Smooth muscle cell (in vitro differentiated cells): ENCODE measurements around the gene ADAM10. TPM values are rescaled to one million over a fixed set of nuclear protein-coding genes. Genes with fewer than 3 reads are reported as not detected.

Source experiments
- DNase-seq: peaks from one replicate; lab custom pipeline; 2025; ENCODE audit not compliant: unreplicated experiment; lab: John Stamatoyannopoulos, UW
- H2AFZ ChIP-seq: fragments of 200-600 bp; sonication (generic); 2 replicates; pipeline ENCODE4 v1.6.0; 2016; ENCODE audit warnings: antibody characterized with exemption, low read depth, mild to moderate bottlenecking
- H3F3A ChIP-seq: fragments of 200-600 bp; sonication (generic); 2 replicates; pipeline ENCODE4 v1.6.0; 2017; ENCODE audit warnings: antibody characterized with exemption, low read depth
- H3K27ac ChIP-seq: fragments of 200-600 bp; sonication (generic); 2 replicates; pipeline ENCODE4 v1.5.1; 2016; ENCODE audit warnings: low read depth, mild to moderate bottlenecking
- H3K27me3 ChIP-seq: fragments of 200-600 bp; sonication (generic); 2 replicates; pipeline ENCODE4 v1.6.1; 2016; ENCODE audit warnings: low read depth, mild to moderate bottlenecking
- H3K36me3 ChIP-seq: fragments of 200-600 bp; sonication (generic); 2 replicates; pipeline ENCODE4 v1.5.1; 2016; ENCODE audit warnings: low read depth
- H3K4me1 ChIP-seq: fragments of 200-600 bp; sonication (generic); 2 replicates; pipeline ENCODE4 v1.5.1; 2016; ENCODE audit warnings: low read depth
- H3K4me2 ChIP-seq: fragments of 200-600 bp; sonication (generic); 2 replicates; pipeline ENCODE4 v1.6.0; 2016; ENCODE audit warnings: mild to moderate bottlenecking
- H3K4me3 ChIP-seq: fragments of 200-600 bp; sonication (generic); 2 replicates; pipeline ENCODE4 v1.5.1; 2016; ENCODE audit warnings: mild to moderate bottlenecking
- H3K79me2 ChIP-seq: fragments of 200-600 bp; sonication (generic); 2 replicates; pipeline ENCODE4 v1.6.0; 2016; ENCODE audit warnings: low read depth, mild to moderate bottlenecking
- H3K9ac ChIP-seq: fragments of 200-600 bp; sonication (generic); 2 replicates; pipeline ENCODE4 v1.6.0; 2016; ENCODE audit warnings: low read depth
- H3K9me3 ChIP-seq: fragments of 200-600 bp; sonication (generic); replicated peaks from 2 replicates; pipeline ENCODE4 v1.5.1; 2016; ENCODE audit warnings: low read depth
- H4K20me1 ChIP-seq: fragments of 200-600 bp; sonication (generic); 2 replicates; pipeline ENCODE4 v1.6.0; 2016; ENCODE audit warnings: low read depth
- WGBS: methylation state at CpG from one replicate; pipeline ENCODE4 v1.1.7; 2016; ENCODE audit warnings: low lambda C conversion rate; 5-methylcytosine and 5-hydroxymethylcytosine counted together
- polyA plus RNA-seq: library from polyadenylated mRNA; unstranded; fragments of >200 nt; fragmentation: Nextera tagmentation; extraction: Ambion mirVana; gene quantifications from 2 replicates; pipeline ENCODE4 v1.2.1, GENCODE V29; 2016
- total RNA-seq: library from RNA; depleted of rRNA; stranded (reverse); fragments of >200 nt; gene quantifications from 2 replicates; pipeline ENCODE4 v1.2.3, GENCODE V29; 2014
- TF ChIP-seq, protein P1 (sequence below): fragments of 200-600 bp; sonication (generic); IDR thresholded peaks from 2 replicates; pipeline ENCODE4 v1.5.1; 2017; ENCODE audit warnings: borderline replicate concordance, mild to moderate bottlenecking, antibody characterized with exemption; ENCODE audit not compliant: insufficient read depth, poor library complexity, severe bottlenecking

The ADAM10 gene
- total and polyA plus RNA-seq, 2 experiments from 2014 or later: 168 to 200 TPM

DNA sequence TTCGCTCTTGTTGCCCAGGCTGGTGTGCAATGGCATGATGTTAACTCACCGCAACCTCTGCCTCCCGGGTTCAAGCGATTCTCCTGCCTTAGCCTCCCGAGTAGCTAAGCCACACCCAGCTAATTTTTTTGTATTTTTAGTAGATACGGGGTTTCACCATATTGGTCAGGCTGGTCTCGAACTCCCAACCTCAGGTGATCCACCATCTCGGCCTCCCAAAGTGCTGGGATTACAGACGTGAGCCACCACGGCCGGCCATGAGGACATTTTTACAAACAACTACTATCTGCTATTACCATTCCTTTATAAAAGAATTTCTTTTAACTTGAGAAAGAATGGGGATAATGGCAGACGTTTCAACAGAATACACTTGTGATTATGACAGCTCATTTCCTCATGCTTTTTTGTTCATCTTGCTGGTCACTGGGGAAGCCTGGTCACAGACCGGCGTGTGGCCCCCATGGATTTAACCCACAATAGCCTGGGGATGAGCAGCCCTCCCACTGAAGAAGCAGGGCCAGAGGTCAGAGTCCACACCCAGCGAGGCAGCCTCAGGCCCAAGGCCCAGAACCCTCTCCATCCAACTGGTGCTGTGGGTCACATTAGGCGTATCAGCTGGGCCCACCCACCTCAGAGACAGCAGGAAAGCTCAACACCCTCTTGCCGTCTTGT is 205.7 kb downstream of the ADAM10 start:
- H3K4me3 ChIP-seq: no peak overlapping the region
- no peak overlapping the region for H2AFZ ChIP-seq
- peaks cover 7% of the 10 kb centered on the region for H3K4me1 ChIP-seq
- WGBS: 93% methylated on average over 17 of the region's 17 CpGs
- H3F3A ChIP-seq: peaks cover 18% of the 10 kb centered on the region
- no peak for DNase-seq
- no peaks in the 10 kb centered on the region for H3K79me2 ChIP-seq
- TF ChIP-seq, protein P1, sequence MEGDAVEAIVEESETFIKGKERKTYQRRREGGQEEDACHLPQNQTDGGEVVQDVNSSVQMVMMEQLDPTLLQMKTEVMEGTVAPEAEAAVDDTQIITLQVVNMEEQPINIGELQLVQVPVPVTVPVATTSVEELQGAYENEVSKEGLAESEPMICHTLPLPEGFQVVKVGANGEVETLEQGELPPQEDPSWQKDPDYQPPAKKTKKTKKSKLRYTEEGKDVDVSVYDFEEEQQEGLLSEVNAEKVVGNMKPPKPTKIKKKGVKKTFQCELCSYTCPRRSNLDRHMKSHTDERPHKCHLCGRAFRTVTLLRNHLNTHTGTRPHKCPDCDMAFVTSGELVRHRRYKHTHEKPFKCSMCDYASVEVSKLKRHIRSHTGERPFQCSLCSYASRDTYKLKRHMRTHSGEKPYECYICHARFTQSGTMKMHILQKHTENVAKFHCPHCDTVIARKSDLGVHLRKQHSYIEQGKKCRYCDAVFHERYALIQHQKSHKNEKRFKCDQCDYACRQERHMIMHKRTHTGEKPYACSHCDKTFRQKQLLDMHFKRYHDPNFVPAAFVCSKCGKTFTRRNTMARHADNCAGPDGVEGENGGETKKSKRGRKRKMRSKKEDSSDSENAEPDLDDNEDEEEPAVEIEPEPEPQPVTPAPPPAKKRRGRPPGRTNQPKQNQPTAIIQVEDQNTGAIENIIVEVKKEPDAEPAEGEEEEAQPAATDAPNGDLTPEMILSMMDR: no peak
- H3K27me3 ChIP-seq: no peaks in the 10 kb centered on the region
- H3K36me3 ChIP-seq: no peaks in the 10 kb centered on the region
- no peaks in the 10 kb centered on the region for H4K20me1 ChIP-seq
- H3K27ac ChIP-seq: no peak overlapping the region
- H3K4me2 ChIP-seq: no peak overlapping the region
- H3K9ac ChIP-seq: no peak overlapping the region
- no peaks in the 10 kb centered on the region for H3K9me3 ChIP-seq

DNA sequence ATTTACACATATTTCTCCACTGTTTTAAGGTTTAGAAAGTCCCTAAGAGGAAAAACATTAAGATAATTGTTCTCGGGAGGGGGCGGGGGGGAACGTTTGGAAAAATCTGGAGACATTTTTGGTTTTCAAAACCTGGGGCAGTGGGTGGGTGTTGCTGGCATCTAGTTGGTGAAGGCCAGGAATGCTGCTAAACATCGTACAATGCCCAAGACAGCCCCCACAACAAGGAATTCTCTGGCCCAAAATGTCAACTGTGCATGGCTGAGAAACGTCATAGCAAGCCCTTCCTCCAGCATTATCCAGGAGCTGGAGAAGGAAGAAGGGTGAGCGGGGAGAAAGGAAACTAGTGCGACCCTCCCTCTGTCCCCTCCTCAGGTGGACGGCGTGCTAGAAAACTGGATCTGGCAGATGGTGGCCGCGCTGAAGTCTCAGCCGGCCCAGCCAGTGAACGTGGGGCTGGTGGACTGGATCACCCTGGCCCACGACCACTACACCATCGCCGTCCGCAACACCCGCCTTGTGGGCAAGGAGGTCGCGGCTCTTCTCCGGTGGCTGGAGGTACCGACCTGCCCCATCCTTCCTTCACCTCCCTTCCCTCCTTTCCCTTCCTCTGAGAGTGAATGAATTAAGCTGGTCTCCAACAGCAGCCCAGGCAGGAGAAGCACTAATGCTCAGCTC is 208.0 kb downstream of the ADAM10 start:
- no peak overlapping the region for H3K4me3 ChIP-seq
- H3K27ac ChIP-seq: no peak overlapping the region
- no peak overlapping the region for H2AFZ ChIP-seq
- no peak for DNase-seq
- no peaks in the 10 kb centered on the region for H3K79me2 ChIP-seq
- H3K4me2 ChIP-seq: no peak overlapping the region
- TF ChIP-seq, protein P1: no peak
- H3K36me3 ChIP-seq: no peaks in the 10 kb centered on the region
- no peaks in the 10 kb centered on the region for H3K4me1 ChIP-seq
- H3K27me3 ChIP-seq: no peaks in the 10 kb centered on the region
- H4K20me1 ChIP-seq: no peaks in the 10 kb centered on the region
- H3K9ac ChIP-seq: no peak overlapping the region
- 84% methylated on average over 22 of the region's 22 CpGs for WGBS
- H3K9me3 ChIP-seq: no peaks in the 10 kb centered on the region
- H3F3A ChIP-seq: peaks cover 9% of the 10 kb centered on the region

DNA sequence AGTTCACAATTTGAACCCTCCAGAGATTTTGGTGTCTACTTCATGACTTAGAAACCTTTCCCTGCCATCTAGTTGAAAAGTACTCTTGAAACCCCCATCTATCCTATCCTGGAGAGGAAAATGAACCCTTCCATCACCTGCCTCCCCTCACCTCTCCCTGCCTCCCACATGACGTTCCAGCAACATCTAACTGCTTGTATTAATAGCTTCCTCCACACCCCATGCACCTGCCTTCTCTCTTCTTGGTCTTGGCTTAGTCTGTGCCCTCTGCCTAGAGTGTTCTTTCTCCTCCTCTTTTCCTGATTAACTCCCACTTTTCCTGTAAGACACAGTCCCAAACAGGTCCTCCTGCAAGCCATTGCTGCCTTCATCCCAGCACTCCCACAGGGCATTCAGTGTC is 210.0 kb downstream of the ADAM10 start:
- DNase-seq: no peak
- 78% methylated on average over 1 of the region's 1 CpG for WGBS
- Histone ChIP-seq H3K4me1 (no peaks in the 10 kb centered on the region), H3K79me2 (no peaks in the 10 kb centered on the region), H2AFZ (no peak overlapping the region), H4K20me1 (no peaks in the 10 kb centered on the region), H3K36me3 (no peaks in the 10 kb centered on the region), H3K4me2 (no peak overlapping the region), H3K27me3 (no peaks in the 10 kb centered on the region), H3K4me3 (no peak overlapping the region), H3K9ac (no peak overlapping the region), H3K27ac (no peak overlapping the region), H3K9me3 (no peaks in the 10 kb centered on the region), H3F3A (no peaks in the 10 kb centered on the region)
- TF ChIP-seq, protein P1: no peak
